Measurements from ENCODE around the gene BPHL.

DNA sequence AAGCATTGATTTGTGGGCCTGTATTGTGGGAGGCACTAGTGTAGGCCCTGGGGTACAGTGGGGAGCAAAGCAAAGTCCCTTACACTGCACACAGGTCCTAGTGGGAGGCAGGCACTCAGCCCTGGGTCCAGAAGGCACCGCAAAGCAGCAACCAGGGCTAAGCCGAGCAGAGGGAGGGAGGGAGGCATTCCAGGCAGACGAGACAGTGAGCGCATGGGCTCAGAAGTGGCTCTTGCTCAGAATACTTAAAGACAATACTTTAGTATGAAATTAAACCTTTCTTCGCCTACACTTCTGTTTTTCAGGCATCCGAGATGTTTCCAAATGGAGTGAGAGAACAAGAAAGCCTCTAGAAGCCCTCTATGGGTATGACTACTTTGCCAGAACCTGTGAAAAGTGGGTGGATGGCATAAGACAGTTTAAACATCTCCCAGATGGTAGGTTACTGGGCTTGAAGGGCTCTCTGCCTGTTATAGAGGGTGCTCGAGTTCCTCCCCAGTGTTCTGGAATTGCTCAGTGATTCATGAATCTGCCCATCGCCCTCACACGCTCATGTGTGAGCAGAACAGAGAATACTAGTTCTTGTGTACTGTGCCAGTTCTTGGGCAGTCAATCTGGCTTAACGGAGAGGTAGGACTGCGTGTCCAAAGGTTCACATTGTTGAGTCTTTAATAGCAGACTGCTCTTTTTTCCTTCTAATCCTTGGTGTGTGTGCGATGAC, 18.7 kb downstream of the BPHL start:
- TF ChIP-seq POLR2A (IDR thresholded peaks at IDR 0.05) (no peak), EP300 (IDR thresholded peaks at IDR 0.05) (no peak)
- TF ChIP-seq, protein P1, sequence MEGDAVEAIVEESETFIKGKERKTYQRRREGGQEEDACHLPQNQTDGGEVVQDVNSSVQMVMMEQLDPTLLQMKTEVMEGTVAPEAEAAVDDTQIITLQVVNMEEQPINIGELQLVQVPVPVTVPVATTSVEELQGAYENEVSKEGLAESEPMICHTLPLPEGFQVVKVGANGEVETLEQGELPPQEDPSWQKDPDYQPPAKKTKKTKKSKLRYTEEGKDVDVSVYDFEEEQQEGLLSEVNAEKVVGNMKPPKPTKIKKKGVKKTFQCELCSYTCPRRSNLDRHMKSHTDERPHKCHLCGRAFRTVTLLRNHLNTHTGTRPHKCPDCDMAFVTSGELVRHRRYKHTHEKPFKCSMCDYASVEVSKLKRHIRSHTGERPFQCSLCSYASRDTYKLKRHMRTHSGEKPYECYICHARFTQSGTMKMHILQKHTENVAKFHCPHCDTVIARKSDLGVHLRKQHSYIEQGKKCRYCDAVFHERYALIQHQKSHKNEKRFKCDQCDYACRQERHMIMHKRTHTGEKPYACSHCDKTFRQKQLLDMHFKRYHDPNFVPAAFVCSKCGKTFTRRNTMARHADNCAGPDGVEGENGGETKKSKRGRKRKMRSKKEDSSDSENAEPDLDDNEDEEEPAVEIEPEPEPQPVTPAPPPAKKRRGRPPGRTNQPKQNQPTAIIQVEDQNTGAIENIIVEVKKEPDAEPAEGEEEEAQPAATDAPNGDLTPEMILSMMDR (IDR thresholded peaks at IDR 0.05): no peak

Measured in tibial nerve (tissue), 4 donors.